HEK293 (cell line): Measurements from ENCODE around the gene NTF4.

Experiments used
- HIC1 ChIP-seq: fragments of 450-650 bp; formaldehyde crosslinking; IDR thresholded peaks from 2 replicates; pipeline ENCODE4 v1.5.1; 2016; ENCODE audit warnings: missing biosample characterization, missing genetic modification characterization
- PRDM10 ChIP-seq: fragments of 450-650 bp; formaldehyde crosslinking; IDR thresholded peaks from 2 replicates; pipeline ENCODE4 v1.5.1; 2016; ENCODE audit warnings: missing biosample characterization, missing genetic modification characterization
- SP3 ChIP-seq: fragments of 450-650 bp; formaldehyde crosslinking; IDR thresholded peaks from 2 replicates; pipeline ENCODE4 v1.5.1; 2016; ENCODE audit warnings: missing biosample characterization, missing genetic modification characterization
- ZBTB1 ChIP-seq: fragments of 450-650 bp; formaldehyde crosslinking; IDR thresholded peaks from 2 replicates; pipeline ENCODE4 v1.5.1; 2016; ENCODE audit warnings: missing biosample characterization, missing genetic modification characterization
- ZNF394 ChIP-seq: fragments of 450-650 bp; formaldehyde crosslinking; IDR thresholded peaks from 2 replicates; pipeline ENCODE4 v1.5.1; 2016; ENCODE audit warnings: missing biosample characterization, missing genetic modification characterization, mild to moderate bottlenecking, moderate library complexity, borderline replicate concordance

The NTF4 gene

GRCh38 chr19:49011194-49011593 lies 53.4 kb downstream of the NTF4 start (continued):
- TF ChIP-seq PRDM10 (no peak), ZNF394 (tag by site-specific recombination) (no peak), HIC1 (tag by site-specific recombination) (no peak), ZBTB1 (tag by site-specific recombination) (no peak), SP3 (no peak)
